Immature natural killer cell (primary cell): ENCODE results near the gene TNFAIP2. TPM values are rescaled to one million over a fixed set of nuclear protein-coding genes. Genes with fewer than 3 reads are reported as not detected.

Source experiments
- DNase-seq, 3 donors: peaks; one replicate each; pipeline ENCODE4 v3.0.0; 2022; ENCODE audit warnings: mixed read lengths in 1 of 3
- H3K27ac Mint-ChIP-seq, 6 donors: one replicate each; pipeline ENCODE4 v1.8.0; 2020; ENCODE audit warnings: mixed read lengths in 6 of 6, mild to moderate bottlenecking in 5 of 6, inconsistent platforms in 4 of 6, moderate library complexity in 3 of 6
- H3K27me3 Mint-ChIP-seq, 3 donors: one replicate each; pipeline ENCODE4 v1.8.0; 2020 to 2021; ENCODE audit warnings: low read depth in 3 of 3, mild to moderate bottlenecking in 3 of 3, mixed read lengths in 3 of 3, moderate library complexity in 3 of 3, inconsistent platforms in 1 of 3
- H3K36me3 Mint-ChIP-seq, 3 donors: one replicate each; pipeline ENCODE4 v1.8.0; 2020; ENCODE audit warnings: mixed read lengths in 3 of 3, inconsistent platforms in 2 of 3, mild to moderate bottlenecking in 2 of 3
- H3K4me1 Mint-ChIP-seq, 2 donors: one replicate each; pipeline ENCODE4 v1.8.0; 2020; ENCODE audit warnings: inconsistent platforms in 2 of 2, mild to moderate bottlenecking in 2 of 2, mixed read lengths in 2 of 2, moderate library complexity in 1 of 2
- H3K4me3 Mint-ChIP-seq, 5 donors: one replicate each; pipeline ENCODE4 v1.8.0; 2020; ENCODE audit warnings: mild to moderate bottlenecking in 5 of 5, mixed read lengths in 5 of 5, inconsistent platforms in 3 of 5, moderate library complexity in 3 of 5
- H3K9me3 Mint-ChIP-seq, 6 donors: one replicate each; pipeline ENCODE4 v1.8.0; 2020; ENCODE audit warnings: mild to moderate bottlenecking in 6 of 6, mixed read lengths in 6 of 6, inconsistent platforms in 4 of 6, moderate library complexity in 3 of 6
- polyA plus RNA-seq, 3 donors: library from polyadenylated mRNA; unstranded; fragments of 300-500 nt; fragmentation: Illumina TruSeq; gene quantifications; one replicate each; pipeline ENCODE4 v1.2.3, GENCODE V29; 2021

The TNFAIP2 gene
- polyA plus RNA-seq, 3 donors from 2014 or later = 0.20 to 1.4 (median 0.91) TPM

DNA sequence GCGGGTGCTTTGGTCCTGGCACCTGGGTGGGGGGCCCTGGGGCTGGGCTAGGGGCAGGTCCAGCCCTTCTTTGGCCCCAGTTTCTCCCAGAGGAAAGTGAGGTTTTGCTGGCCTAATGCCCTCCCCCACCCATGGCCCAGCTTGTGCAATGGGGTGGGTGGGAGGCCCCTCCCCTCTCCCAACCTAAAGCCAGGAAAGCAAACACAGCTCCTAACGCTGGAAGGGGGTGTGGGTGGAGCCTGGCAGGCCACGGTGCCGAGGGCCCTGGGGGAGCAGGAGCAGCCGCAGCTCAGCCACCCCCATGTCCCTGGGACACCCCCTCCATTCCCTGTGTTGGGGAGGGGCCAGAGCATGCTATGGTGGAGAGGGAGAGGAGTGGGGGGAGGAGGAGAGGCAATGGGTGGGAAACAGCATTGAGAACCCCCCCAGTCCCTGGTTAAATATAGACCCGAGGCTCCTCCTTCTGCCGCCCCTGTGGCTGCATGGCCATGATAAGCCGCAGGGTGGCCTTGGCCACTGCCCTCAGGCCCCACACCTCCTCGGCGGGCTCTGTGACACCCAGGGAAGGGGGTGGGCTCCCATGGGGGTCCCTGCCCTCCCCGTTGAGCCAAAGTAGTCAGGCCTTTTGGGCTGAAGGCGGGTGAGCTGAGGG, 24.1 kb upstream of the TNFAIP2 start:
- DNase-seq = no peak
- H3K9me3 Mint-ChIP-seq = no peaks in the 10 kb centered on the region
- no peaks in the 10 kb centered on the region for H3K36me3 Mint-ChIP-seq
- H3K4me3 Mint-ChIP-seq = no peak overlapping the region
- H3K27ac Mint-ChIP-seq = no peak overlapping the region
- H3K27me3 Mint-ChIP-seq = peaks cover 0 to 7% (median 2%) of the 10 kb centered on the region in 3 donors
- peaks cover 0 to 2% of the 10 kb centered on the region in 2 donors for H3K4me1 Mint-ChIP-seq

GRCh38 chr14:103099733-103100280, 23.5 kb upstream of the TNFAIP2 start:
- no peaks in the 10 kb centered on the region for H3K9me3 Mint-ChIP-seq
- peaks cover 0 to 2% of the 10 kb centered on the region in 2 donors for H3K4me1 Mint-ChIP-seq
- no peak for DNase-seq
- H3K36me3 Mint-ChIP-seq = no peaks in the 10 kb centered on the region
- H3K4me3 Mint-ChIP-seq = no peak overlapping the region
- H3K27ac Mint-ChIP-seq = no peak overlapping the region
- H3K27me3 Mint-ChIP-seq = peaks cover 0 to 7% (median 2%) of the 10 kb centered on the region in 3 donors

GRCh38 chr14:103100281-103101121, 22.8 kb upstream of the TNFAIP2 start:
- H3K4me1 Mint-ChIP-seq = peaks cover 0 to 2% of the 10 kb centered on the region in 2 donors
- no peak overlapping the region for H3K4me3 Mint-ChIP-seq
- peaks cover 0 to 7% (median 2%) of the 10 kb centered on the region in 3 donors for H3K27me3 Mint-ChIP-seq
- no peaks in the 10 kb centered on the region for H3K9me3 Mint-ChIP-seq
- H3K27ac Mint-ChIP-seq = no peak overlapping the region
- DNase-seq = no peak
- H3K36me3 Mint-ChIP-seq = no peaks in the 10 kb centered on the region

GRCh38 chr14:103101257-103101962, 21.9 kb upstream of the TNFAIP2 start:
- no peak overlapping the region for H3K4me3 Mint-ChIP-seq
- no peaks in the 10 kb centered on the region for H3K36me3 Mint-ChIP-seq
- no peak for DNase-seq
- H3K9me3 Mint-ChIP-seq = no peaks in the 10 kb centered on the region
- H3K27me3 Mint-ChIP-seq = peaks cover 0 to 7% (median 2%) of the 10 kb centered on the region in 3 donors
- H3K27ac Mint-ChIP-seq = no peak overlapping the region
- peaks cover 0 to 2% of the 10 kb centered on the region in 2 donors for H3K4me1 Mint-ChIP-seq

DNA sequence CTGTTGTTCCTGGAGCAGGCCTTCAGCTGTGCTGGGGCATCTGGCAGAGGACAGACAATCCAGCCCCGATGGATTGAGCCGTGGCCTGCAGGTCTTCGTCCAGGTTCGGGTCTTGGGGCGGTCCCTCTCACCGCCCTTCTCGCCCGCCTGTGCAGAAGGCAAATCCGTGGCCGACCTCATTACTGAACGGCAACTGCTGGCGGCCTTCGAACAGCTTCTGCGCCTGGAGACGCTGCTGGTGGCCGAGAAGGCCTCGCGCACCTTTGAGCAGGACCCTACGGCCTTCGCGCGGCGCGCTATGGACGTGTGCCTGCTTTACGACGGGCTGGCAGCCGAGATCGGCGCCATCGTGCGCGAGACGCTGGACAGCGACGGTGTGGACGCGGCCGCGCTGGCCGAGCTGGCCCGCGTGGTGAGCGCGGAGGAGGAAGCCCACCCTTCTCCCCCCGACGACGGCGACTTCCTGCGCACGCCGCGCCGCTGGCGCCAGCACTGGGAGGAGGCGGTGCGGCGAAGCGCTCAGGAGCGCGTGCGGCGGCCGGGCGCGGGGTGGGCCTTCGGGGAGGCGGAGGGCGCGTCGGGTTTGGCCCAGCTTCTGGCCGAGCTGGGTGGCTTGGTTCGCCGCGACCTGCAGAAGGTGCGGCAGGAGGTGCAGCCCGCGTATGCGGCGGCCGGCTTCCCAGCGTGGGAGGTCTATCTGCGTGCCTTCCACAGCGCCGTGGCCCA, 21.1 kb upstream of the TNFAIP2 start:
- no peaks in the 10 kb centered on the region for H3K36me3 Mint-ChIP-seq
- no peak for DNase-seq
- no peaks in the 10 kb centered on the region for H3K9me3 Mint-ChIP-seq
- no peak overlapping the region for H3K4me3 Mint-ChIP-seq
- H3K27me3 Mint-ChIP-seq = peaks cover 0 to 4% (median 2%) of the 10 kb centered on the region in 3 donors
- no peak overlapping the region for H3K27ac Mint-ChIP-seq
- peaks cover 0 to 2% of the 10 kb centered on the region in 2 donors for H3K4me1 Mint-ChIP-seq

GRCh38 chr14:103102689-103103260, 20.5 kb upstream of the TNFAIP2 start:
- H3K27ac Mint-ChIP-seq = no peak overlapping the region
- peaks cover 0 to 4% (median 2%) of the 10 kb centered on the region in 3 donors for H3K27me3 Mint-ChIP-seq
- DNase-seq = no peak
- no peaks in the 10 kb centered on the region for H3K36me3 Mint-ChIP-seq
- H3K4me1 Mint-ChIP-seq = peaks cover 0 to 2% of the 10 kb centered on the region in 2 donors
- H3K4me3 Mint-ChIP-seq = no peak overlapping the region
- H3K9me3 Mint-ChIP-seq = no peaks in the 10 kb centered on the region

DNA sequence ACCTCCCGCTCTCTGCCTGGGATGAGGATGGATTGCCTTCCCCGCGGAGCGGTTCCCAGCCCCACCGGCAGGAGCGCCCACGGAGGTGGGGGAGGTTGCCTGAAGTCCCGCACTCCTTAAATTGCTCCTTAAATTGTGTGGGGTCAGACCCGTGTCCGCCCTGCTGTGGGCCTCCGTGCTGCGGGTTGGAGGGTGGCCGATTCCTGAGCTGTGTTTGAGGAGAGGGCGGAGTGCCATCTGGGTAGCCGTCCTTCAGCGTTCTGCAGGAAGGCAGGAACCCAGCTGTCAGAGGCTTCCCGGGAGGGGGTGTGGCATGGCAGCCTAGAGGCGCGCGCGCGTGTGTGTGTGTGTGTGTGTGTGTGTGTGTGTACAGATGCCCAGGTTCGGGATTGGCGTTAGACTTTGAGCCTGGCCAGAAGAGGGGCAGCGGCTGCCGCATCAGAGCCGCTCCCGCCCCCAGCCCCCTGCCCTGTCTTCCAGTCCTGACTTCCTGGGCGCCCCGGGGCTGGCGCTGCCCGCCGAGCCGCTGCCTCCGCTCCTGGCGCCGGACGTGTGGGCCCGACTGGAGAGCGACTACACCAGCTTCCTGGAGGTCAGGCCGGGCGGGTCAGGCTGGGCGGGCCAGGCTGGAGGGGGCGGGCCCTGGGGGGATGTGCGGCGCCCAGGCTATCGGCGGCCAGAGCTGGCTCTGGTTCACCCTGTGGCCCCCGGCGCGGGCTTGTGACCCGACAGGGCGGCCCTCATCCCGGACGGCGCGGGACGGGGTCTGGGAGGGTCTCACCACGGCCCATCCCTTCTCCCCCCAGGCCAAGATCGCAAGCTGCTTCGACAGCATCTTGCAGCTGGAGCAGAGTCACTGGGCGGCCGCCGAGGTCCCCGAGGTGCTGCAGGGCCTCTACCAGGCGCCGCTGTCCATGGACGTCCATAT, 19.5 kb upstream of the TNFAIP2 start:
- peaks cover 0 to 4% (median 2%) of the 10 kb centered on the region in 3 donors for H3K27me3 Mint-ChIP-seq
- DNase-seq = no peak
- H3K4me3 Mint-ChIP-seq = no peak overlapping the region
- H3K4me1 Mint-ChIP-seq = peaks cover 0 to 2% of the 10 kb centered on the region in 2 donors
- H3K36me3 Mint-ChIP-seq = no peaks in the 10 kb centered on the region
- H3K27ac Mint-ChIP-seq = no peak overlapping the region
- no peaks in the 10 kb centered on the region for H3K9me3 Mint-ChIP-seq

DNA sequence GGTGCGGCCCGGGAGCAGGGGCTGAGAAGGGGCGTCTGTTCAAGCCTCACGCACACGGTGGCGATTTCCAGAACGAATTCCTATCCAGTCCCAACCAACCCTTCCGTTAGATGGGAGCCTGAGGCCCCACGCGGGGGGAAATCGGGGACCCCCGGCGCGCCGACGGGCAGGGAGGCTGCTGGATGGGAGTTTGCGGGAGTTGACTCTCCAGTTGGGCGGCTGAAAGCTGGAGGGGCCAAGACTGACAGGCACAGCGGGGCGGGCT, 18.9 kb upstream of the TNFAIP2 start:
- Mint-ChIP-seq H3K4me3 (no peak overlapping the region), H3K9me3 (no peaks in the 10 kb centered on the region), H3K27ac (no peak overlapping the region), H3K36me3 (no peaks in the 10 kb centered on the region), H3K4me1 (peaks cover 0 to 2% of the 10 kb centered on the region in 2 donors), H3K27me3 (peaks cover 0 to 4% (median 2%) of the 10 kb centered on the region in 3 donors)
- DNase-seq = no peak

- Mint-ChIP-seq H3K9me3 (no peaks in the 10 kb centered on the region), H3K27me3 (peaks cover 0 to 4% (median 2%) of the 10 kb centered on the region in 3 donors), H3K4me1 (peaks cover 0 to 2% of the 10 kb centered on the region in 2 donors), H3K4me3 (no peak overlapping the region), H3K36me3 (no peaks in the 10 kb centered on the region), H3K27ac (no peak overlapping the region)
- DNase-seq = peak; percentile 43 to 53 (median 46)
Measured at GRCh38 chr14:103104654-103105452, 18.4 kb upstream of the TNFAIP2 start.

DNA sequence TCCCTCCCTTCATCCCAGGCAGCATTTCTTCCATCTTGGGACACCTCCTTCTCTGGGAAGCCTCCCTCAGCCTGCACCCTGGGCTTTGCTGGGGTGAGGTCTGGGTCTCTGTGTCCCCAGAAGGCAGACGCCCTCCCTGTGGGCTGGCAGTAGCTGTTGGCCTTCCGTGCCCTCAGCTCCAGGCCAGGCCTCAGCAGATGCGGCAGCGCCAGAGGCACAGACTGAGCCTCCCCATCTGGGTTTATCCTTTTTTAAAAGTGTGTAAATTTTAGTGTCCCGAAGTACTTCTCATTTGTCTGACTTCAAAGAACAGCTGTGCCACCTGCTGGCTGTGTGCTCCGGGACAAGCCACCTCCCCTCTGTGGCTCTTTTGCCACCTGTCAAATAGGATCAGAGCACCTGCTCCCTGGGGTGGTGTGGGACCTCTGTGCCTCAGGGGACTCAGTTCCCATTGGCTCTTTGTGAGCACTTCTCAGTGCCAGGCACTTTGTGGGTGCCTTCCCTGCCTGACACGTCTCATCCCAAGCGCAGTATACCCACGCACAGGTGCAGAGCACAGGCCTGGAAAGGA, 17.6 kb upstream of the TNFAIP2 start:
- no peak for DNase-seq
- H3K9me3 Mint-ChIP-seq = no peaks in the 10 kb centered on the region
- H3K27ac Mint-ChIP-seq = no peak overlapping the region
- H3K36me3 Mint-ChIP-seq = no peaks in the 10 kb centered on the region
- peaks cover 0 to 4% (median 3%) of the 10 kb centered on the region in 3 donors for H3K27me3 Mint-ChIP-seq
- no peak overlapping the region for H3K4me3 Mint-ChIP-seq
- peaks cover 0 to 2% of the 10 kb centered on the region in 2 donors for H3K4me1 Mint-ChIP-seq

- H3K36me3 Mint-ChIP-seq = no peaks in the 10 kb centered on the region
- H3K27ac Mint-ChIP-seq = no peak overlapping the region
- no peak for DNase-seq
- H3K4me1 Mint-ChIP-seq = peaks cover 0 to 2% of the 10 kb centered on the region in 2 donors
- H3K4me3 Mint-ChIP-seq = no peak overlapping the region
- H3K9me3 Mint-ChIP-seq = no peaks in the 10 kb centered on the region
- H3K27me3 Mint-ChIP-seq = peaks cover 0 to 2% (median 1%) of the 10 kb centered on the region in 3 donors
Measured at GRCh38 chr14:103107455-103107854, 15.8 kb upstream of the TNFAIP2 start.
